ENCODE results near the gene TMEM9. TPM values are rescaled to one million over a fixed set of nuclear protein-coding genes. Genes with fewer than 3 reads are reported as not detected.

Gene TMEM9
- total and polyA plus RNA-seq, 2 donors (not counting 3 experiments of a cell fraction or from before 2014, with no cell fraction given) = 39.3 to 96.1 TPM

GRCh38 chr1:201181323-201181722, 27.0 kb upstream of the TMEM9 start:
- H4K20me1 ChIP-seq (replicated peaks; ENCODE audit: control insufficient read depth, extremely low read depth, insufficient read depth, low read length) = no peaks in the 10 kb centered on the region
- H3K27ac ChIP-seq (ENCODE audit: insufficient read depth, low read depth, low read length) = no peak overlapping the region
- dilution Hi-C loops (cut with MboI; ENCODE audit: extremely low pct_ligation_motif_present, low sequenced_read_pairs) (no loop called here), intact Hi-C loops (cut with micrococcal nuclease) (no loop called here)
- no peaks in the 10 kb centered on the region for H3K9me1 ChIP-seq (replicated peaks; ENCODE audit: control insufficient read depth, extremely low read depth, insufficient read depth, low read length)
- H3K9ac ChIP-seq (replicated peaks; ENCODE audit: extremely low read depth, insufficient read depth, low read length) = no peak overlapping the region
- H3K36me3 ChIP-seq (ENCODE audit: control insufficient read depth in 2 of 2, extremely low read depth in 1 of 2, insufficient read depth in 2 of 2, low read length in 2 of 2) = no peaks in the 10 kb centered on the region
- TF ChIP-seq CTCF (IDR thresholded peaks at IDR 0.05; ENCODE audit: extremely low read depth in 1 of 2, insufficient read depth in 1 of 2, low read depth in 1 of 2, low read length in 2 of 2) (no peak), MYC (IDR thresholded peaks at IDR 0.05; ENCODE audit: low read depth, low read length) (no peak), MAX (IDR thresholded peaks at IDR 0.05; ENCODE audit: insufficient read depth, insufficient read length) (no peak), POLR2AphosphoS5 (IDR thresholded peaks at IDR 0.05; ENCODE audit: insufficient read depth, low read depth, low read length) (no peak), POLR2A (IDR thresholded peaks at IDR 0.05; ENCODE audit: low read depth, low read length) (no peak)
- no peak overlapping the region for H3K4me2 ChIP-seq (ENCODE audit: insufficient read depth, low read length)
- no peaks in the 10 kb centered on the region for H3K4me1 ChIP-seq (ENCODE audit: control insufficient read depth, extremely low read depth, insufficient read depth, low read length)
- no peaks in the 10 kb centered on the region for H3K79me2 ChIP-seq (ENCODE audit: control insufficient read depth, insufficient read depth, low read length)
- BruUV-seq (replicated peaks) = no TSS peak
- no peaks in the 10 kb centered on the region for H3K9me3 ChIP-seq (replicated peaks; ENCODE audit: control insufficient read depth, insufficient read depth, low read length)
- H2AFZ ChIP-seq (ENCODE audit: low read depth, low read length) = no peak overlapping the region
- ChIA-PET POLR2A (no interaction called here), CTCF (interaction anchor here (0.9 to 1.3 kb wide), 2 partner anchors 10 to 18 kb away, joined by 3 read pairs; no protein-coding TSS in a partner anchor)
- peaks cover 3 to 14% of the 10 kb centered on the region in 2 experiments for H3K27me3 ChIP-seq (ENCODE audit: control insufficient read depth in 2 of 2, insufficient read depth in 2 of 2, low read length in 2 of 2)
- H3K4me3 ChIP-seq (replicated peaks in 1 of 3; ENCODE audit: insufficient read depth in 1 of 3, low read depth in 1 of 3, low read length in 3 of 3) = no peak overlapping the region
- FAIRE-seq = no peak
- no peak for DNase-seq (ENCODE audit: low read depth, low spot score)

DNA sequence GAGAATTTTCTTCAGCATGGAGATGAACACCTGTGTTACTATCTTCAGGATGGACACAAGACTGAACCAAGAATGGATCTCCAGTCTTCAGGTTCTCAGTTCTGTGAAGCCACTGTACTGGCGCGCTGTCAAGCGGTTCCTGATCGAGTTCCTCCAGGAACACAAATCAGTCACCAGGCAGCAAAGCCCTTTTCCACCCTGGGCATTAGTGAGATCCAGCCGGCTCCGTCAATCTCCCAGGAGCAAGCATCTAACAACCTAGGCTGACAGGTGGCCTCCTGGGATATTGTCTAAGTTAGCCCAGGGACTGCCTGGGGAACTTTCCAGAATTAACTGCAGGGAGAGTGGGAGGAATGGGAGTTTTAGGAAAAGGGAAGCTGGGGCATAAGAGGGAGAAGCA, 26.6 kb upstream of the TMEM9 start:
- intact Hi-C loops (cut with micrococcal nuclease) (no loop called here), dilution Hi-C loops (cut with MboI; ENCODE audit: extremely low pct_ligation_motif_present, low sequenced_read_pairs) (no loop called here)
- H3K27me3 ChIP-seq (ENCODE audit: control insufficient read depth in 2 of 2, insufficient read depth in 2 of 2, low read length in 2 of 2) = peaks cover 3 to 15% of the 10 kb centered on the region in 2 experiments
- ChIA-PET CTCF (interaction anchor here (0.9 to 1.3 kb wide), 2 partner anchors 10 to 18 kb away, joined by 3 read pairs; no protein-coding TSS in a partner anchor), POLR2A (no interaction called here)
- BruUV-seq (replicated peaks) = no TSS peak
- no peaks in the 10 kb centered on the region for H3K4me1 ChIP-seq (ENCODE audit: control insufficient read depth, extremely low read depth, insufficient read depth, low read length)
- H3K9ac ChIP-seq (replicated peaks; ENCODE audit: extremely low read depth, insufficient read depth, low read length) = no peak overlapping the region
- H3K4me3 ChIP-seq (replicated peaks in 1 of 3; ENCODE audit: insufficient read depth in 1 of 3, low read depth in 1 of 3, low read length in 3 of 3) = no peak overlapping the region
- no peak overlapping the region for H3K4me2 ChIP-seq (ENCODE audit: insufficient read depth, low read length)
- H4K20me1 ChIP-seq (replicated peaks; ENCODE audit: control insufficient read depth, extremely low read depth, insufficient read depth, low read length) = no peaks in the 10 kb centered on the region
- FAIRE-seq (no peak), DNase-seq (ENCODE audit: low read depth, low spot score) (no peak)
- no peak overlapping the region for H3K27ac ChIP-seq (ENCODE audit: insufficient read depth, low read depth, low read length)
- no peaks in the 10 kb centered on the region for H3K36me3 ChIP-seq (ENCODE audit: control insufficient read depth in 2 of 2, extremely low read depth in 1 of 2, insufficient read depth in 2 of 2, low read length in 2 of 2)
- no peak overlapping the region for H2AFZ ChIP-seq (ENCODE audit: low read depth, low read length)
- H3K9me1 ChIP-seq (replicated peaks; ENCODE audit: control insufficient read depth, extremely low read depth, insufficient read depth, low read length) = no peaks in the 10 kb centered on the region
- no peak for TF ChIP-seq MYC (IDR thresholded peaks at IDR 0.05; ENCODE audit: low read depth, low read length)
- TF ChIP-seq POLR2A (IDR thresholded peaks at IDR 0.05; ENCODE audit: low read depth, low read length) = no peak
- no peak for TF ChIP-seq FOS (IDR thresholded peaks at IDR 0.05; ENCODE audit: borderline replicate concordance, insufficient read depth, low read length)
- no peaks in the 10 kb centered on the region for H3K79me2 ChIP-seq (ENCODE audit: control insufficient read depth, insufficient read depth, low read length)
- no peaks in the 10 kb centered on the region for H3K9me3 ChIP-seq (replicated peaks; ENCODE audit: control insufficient read depth, insufficient read depth, low read length)
